GM18520 (cell line): ENCODE data around the gene LYPLA2.

Experiments used
- ATAC-seq: cut with Tn5 transposase; IDR thresholded peaks from one replicate; pipeline ENCODE4 v1.9.1; 2021; ENCODE audit not compliant: unreplicated experiment

Gene LYPLA2

DNA sequence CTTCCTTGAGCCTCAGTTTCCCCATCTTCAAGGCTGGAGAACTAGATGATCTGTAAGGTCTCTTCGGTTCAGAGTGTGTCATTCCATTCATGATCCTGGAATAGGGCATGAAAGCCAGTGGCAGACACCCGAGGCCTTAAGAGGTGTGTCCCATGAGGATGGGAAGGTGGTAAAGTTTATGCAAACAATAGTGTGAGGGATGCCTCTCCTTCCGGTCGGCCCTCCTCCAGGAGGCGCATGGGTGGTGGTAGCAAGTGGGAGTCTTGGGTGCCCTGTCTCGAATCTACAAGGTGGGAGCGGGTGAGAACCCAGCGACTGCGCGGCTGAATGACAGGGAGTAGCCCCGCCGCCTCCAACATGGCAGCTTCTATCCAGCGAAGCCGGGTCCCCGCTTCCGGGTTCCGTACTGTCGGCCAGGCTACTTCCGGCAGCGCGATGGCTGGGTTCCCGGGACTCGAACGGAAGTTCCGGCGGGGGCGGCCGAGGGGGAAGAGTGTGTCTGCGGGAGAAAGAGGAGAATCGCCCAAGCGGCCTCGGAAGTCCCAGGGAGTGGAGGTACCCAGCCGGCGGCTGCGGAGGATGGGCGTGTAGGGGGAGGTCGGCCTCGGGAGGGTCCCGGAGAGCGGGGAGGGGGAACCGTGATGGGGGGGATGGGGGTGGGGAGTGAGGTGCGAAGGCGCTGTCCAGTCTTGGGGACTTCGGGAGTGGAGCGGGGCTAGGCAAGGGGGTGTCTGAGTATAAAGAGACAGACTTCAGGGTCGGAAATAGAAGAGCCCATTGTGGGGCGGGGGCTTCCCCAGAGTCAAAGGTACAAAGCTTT is at the start of gene LYPLA2:
TSS of gene LYPLA2 (plus strand) at position 450 of the 820 bp plus-strand sequence. CDS start 1,538 bp downstream, outside the sequence.
- peak; percentile 54 for ATAC-seq

- no peak for ATAC-seq
Measured at GRCh38 chr1:23741609-23742008, 49.3 kb upstream of the LYPLA2 start.

DNA sequence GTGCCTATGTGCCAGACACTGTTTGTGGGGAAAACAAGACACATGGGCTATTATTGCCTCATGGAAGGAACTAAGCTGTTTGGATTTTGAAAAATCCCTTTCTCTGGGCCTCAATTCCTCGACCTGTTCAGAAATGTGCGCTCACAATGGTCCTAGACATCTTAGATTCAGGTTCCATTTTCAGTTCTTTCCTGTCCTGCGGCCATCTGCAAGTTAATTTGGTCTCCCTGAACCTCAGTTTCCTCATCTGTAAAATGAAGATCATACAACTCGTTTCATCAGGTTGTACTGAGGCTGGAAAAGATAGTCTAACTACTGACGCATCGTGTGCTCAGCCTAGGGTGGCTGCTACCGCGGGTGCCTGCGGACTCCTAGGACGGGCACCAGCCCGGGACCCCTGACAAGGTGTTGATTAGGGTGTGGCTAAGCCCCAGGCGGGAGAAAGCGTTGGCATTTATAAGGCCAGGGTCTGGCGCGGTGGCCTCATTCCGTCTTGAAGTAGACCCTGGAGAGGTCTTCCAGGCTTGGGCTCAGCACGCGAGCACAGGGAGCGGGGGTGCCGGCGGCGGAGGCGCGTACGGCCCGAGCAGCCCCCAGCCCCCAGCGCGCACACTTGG is 48.2 kb upstream of the LYPLA2 start:
- no peak for ATAC-seq

- ATAC-seq = peak; percentile 60
Measured at GRCh38 chr1:23743287-23744152, 47.4 kb upstream of the LYPLA2 start, which contains the start of gene ELOA. TSS of gene ELOA (plus strand) at chr1:23743471. CDS start at chr1:23743504, 33 bp downstream.

GRCh38 chr1:23745515-23745914 is 45.4 kb upstream of the LYPLA2 start:
- ATAC-seq = no peak

- no peak for ATAC-seq
Measured at GRCh38 chr1:23748016-23748415, 42.9 kb upstream of the LYPLA2 start.

- no peak for ATAC-seq
Measured at GRCh38 chr1:23751050-23751814, 39.7 kb upstream of the LYPLA2 start.

DNA sequence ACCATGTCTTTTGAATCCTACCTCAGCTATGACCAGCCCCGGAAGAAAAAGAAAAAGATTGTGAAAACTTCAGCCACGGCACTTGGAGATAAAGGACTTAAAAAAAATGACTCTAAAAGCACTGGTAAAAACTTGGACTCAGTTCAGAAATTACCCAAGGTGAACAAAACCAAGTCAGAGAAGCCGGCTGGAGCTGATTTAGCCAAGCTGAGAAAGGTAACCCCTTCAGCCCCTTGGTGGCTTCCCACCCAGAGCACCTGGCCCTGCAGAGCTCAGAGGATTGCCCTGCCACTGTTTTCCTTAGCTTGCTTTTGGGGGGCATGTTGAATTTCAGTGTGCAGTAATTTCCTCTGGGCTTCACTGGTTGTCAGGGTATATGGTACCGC is 39.1 kb upstream of the LYPLA2 start:
- ATAC-seq = no peak

- no peak for ATAC-seq
Measured at GRCh38 chr1:23752909-23753308, 38.0 kb upstream of the LYPLA2 start.

DNA sequence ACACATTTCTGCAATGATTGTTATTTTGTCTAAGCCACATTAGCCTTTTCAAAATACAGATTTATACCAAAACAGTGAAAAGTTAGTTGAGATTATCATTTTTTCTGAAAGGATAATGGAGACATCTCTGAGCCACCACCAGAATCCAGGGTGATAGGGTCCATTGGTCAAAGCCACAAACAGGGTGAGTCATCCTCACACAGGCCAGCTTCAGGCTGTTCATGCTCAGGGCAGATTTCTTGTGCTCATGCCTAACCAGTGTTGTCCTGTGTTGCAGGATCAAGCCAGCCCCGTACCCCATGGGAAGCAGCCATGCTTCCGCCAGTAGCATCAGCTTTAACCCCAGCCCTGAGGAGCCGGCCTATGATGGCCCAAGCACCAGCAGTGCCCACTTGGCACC is 34.3 kb upstream of the LYPLA2 start:
- ATAC-seq = no peak

DNA sequence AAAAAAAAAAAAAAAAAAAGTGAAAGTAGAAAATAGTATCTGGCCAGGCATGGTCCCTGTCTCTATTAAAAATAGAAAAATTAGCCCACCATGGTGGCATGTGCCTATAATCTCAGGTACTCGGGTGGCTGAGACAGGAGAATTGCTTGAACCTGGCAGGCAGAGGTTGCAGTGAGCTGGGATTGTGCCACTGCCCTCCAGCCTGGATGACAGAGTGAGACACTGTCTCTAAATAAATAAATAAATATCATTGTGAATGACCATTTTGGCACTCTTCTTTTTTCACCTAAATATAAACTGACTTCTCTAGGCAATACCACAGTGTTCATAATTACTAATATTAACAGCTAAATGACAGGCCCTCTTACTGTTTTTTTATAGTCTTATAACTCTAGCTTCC is 33.1 kb upstream of the LYPLA2 start:
- ATAC-seq = no peak

- ATAC-seq = no peak
Measured at GRCh38 chr1:23759277-23759676, 31.7 kb upstream of the LYPLA2 start.

DNA sequence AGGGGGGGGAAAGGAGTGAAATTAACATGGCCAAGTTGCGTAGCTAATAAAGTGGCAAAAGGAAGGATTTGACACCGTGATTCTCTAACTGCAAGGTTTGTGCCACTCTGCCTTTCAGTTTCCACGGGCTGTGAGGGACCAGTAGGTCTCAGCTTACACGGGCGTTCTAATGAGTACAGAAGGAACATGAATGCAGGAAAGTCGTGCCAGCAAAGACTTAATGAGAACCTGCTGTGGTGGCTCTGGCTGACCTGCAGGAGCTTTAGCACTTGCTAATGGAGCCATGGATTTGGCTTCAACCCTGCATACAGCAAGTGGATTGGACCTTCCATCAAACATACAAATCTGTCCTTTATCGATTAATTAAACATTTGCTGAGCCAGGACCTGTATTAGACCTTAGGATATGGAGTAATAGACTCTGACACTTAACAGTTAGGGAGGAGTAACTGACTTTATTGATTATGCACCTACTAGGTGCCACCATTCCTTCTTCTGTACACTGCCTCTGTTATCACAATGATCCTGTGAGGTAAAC is 27.8 kb upstream of the LYPLA2 start:
- ATAC-seq = no peak

DNA sequence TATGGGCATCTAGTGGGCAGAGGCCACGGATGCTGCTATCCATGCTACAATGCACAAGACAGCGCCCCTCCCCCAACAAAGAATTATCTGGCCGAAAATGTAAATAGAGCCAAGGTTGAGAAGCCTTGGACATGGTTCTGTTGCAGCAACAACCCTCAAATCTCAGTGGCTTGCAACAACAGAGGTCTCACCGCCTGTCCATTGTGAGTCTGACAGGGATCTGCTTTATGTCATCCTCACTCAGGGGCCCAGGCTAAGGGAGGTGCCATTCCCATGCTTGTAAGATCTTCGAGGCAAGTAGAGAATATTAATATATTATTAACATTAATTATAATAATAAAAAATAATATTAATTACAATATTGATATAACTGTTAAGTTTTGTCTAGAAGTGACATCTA is 22.2 kb upstream of the LYPLA2 start:
- ATAC-seq = no peak

GRCh38 chr1:23772049-23772853 is 18.7 kb upstream of the LYPLA2 start:
- no peak for ATAC-seq

DNA sequence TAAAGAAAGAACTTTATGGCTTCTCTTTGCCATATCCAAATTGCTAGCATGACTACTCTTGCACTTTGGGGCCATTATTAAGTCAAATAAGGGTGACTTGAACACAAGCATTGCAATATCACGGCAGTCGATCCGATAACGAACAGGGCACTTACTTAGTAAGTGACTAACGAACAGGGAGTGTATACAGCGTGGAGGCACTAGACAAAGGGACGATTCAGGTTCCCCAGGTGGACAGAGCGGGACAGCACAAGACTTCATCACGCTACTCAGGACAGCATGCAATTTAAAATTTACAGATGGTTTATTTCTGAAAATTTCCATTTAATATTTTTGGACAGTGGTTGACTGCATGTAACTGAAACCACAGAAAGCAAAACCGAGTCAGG is 18.1 kb upstream of the LYPLA2 start:
- ATAC-seq = no peak

DNA sequence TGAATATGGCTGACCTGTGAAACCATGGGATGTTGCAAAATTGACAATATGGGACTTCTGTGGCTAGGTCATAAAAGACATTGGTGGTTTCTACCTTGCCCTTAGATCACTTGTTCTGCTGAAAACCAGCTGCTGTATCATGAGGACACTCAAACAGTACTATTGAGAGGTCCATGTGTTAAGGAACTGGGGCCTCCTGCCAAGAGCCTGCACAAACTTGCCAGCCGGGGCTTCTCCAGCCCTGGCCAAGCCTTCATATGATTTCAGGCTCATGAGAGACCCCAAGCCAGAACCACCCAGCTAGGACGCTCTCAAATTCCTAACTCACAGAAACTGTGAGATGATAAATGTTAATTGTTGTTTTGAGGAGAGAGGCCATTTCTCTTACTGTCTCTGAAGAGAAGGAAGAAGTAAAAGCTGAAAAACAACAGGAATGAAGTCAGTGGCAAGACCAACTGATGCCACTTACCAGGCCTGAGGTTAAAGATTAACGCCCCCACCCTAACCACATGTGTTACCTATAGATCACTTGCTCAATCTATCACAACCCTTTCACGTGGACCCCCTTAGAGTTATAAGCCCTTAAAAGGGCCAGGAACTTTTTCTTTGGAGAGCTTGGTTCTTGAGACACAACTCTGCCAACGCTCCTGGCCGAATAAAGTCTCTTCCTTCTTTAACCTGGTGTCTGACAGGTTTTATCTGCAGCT is 16.6 kb upstream of the LYPLA2 start:
- no peak for ATAC-seq

DNA sequence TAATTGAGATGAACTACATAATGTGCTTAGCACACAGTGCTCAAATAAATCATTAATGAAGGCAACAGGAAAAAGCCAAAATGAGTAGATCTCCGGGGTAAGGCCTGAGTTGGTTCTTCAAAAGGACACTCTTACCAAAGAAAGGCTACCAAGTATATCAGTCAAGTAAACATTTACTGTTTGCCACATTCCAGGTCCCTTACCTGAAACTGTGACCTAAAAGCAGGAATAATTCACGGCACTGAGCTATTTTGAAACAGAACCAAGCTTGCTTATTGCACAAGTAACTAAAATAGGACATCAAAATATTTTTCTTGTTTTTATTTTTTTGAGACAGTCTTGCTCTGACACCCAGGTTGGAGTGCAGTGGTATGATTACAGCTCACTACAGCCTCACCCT is 14.7 kb upstream of the LYPLA2 start:
- ATAC-seq = no peak
